Thyroid gland (tissue), 4 donors: Measurements from ENCODE around the gene VMAC. TPM values are rescaled to one million over a fixed set of nuclear protein-coding genes. Genes with fewer than 3 reads are reported as not detected.

ENCODE experiments used
- DNase-seq, 2 donors: peaks; one replicate each; pipeline ENCODE4 v3.0.0-alpha.2; 2019
- H3K27ac ChIP-seq, 3 donors: fragments of 200-600 bp; sonication (generic); 1 replicate in 2 of 3; 2 replicates in 1 of 3; pipeline ENCODE4 v1.5.1; 2016 to 2019; ENCODE audit warnings: mild to moderate bottlenecking in 1 of 3, moderate library complexity in 1 of 3
- H3K27me3 ChIP-seq: fragments of 200-600 bp; sonication (generic); one replicate; pipeline ENCODE4 v1.5.1; 2019
- H3K36me3 ChIP-seq, 2 donors: fragments of 200-600 bp; sonication (generic); one replicate each; pipeline ENCODE4 v1.5.1; 2016 to 2019
- H3K4me1 ChIP-seq, 2 donors: fragments of 200-600 bp; sonication (generic); one replicate each; pipeline ENCODE4 v1.5.1; 2017 to 2019
- H3K4me3 ChIP-seq, 3 donors: fragments of 200-600 bp; sonication (generic); replicated peaks in 1 of 3; 1 replicate in 2 of 3; 2 replicates in 1 of 3; pipeline ENCODE4 v1.5.1; 2016; ENCODE audit warnings: mild to moderate bottlenecking in 1 of 3
- H3K9me3 ChIP-seq: fragments of 200-600 bp; sonication (generic); one replicate; pipeline ENCODE4 v1.5.1; 2017
- POLR2A ChIP-seq, 2 donors: fragments of 450-650 bp; IDR thresholded peaks; one replicate each; pipeline ENCODE4 v1.6.1; 2017; ENCODE audit warnings: antibody characterized with exemption in 2 of 2, mild to moderate bottlenecking in 2 of 2, moderate library complexity in 1 of 2
- WGBS, 2 donors: methylation state at CpG; one replicate each; pipeline ENCODE4 v1.1.5; 2017; 5-methylcytosine and 5-hydroxymethylcytosine counted together
- intact Hi-C: fragments of 100-400 bp; cut with DNase I; formaldehyde crosslinking; loops from one replicate; pipeline ENCODE4 v1.15.1; 2023
- total RNA-seq, 4 donors: library from RNA; depleted of rRNA; stranded (reverse); fragments of >200 nt; gene quantifications; one replicate each; pipeline ENCODE4 v1.2.3, GENCODE V29; 2016
- TF ChIP-seq, protein P1 (sequence below), 6 experiments: fragments of 200-600 bp in 3 of 6; fragments of 450-650 bp in 3 of 6; sonication (generic) in 3 of 6; IDR thresholded peaks; one replicate each; pipeline ENCODE4 v1.5.1; 2016 to 2019; ENCODE audit warnings: antibody characterized with exemption in 6 of 6, mild to moderate bottlenecking in 2 of 6, inconsistent platforms in 1 of 6, moderate library complexity in 1 of 6

Gene VMAC
- total RNA-seq, 4 donors from 2014 or later, result 14.3 to 27.2 (median 17.8) TPM

DNA sequence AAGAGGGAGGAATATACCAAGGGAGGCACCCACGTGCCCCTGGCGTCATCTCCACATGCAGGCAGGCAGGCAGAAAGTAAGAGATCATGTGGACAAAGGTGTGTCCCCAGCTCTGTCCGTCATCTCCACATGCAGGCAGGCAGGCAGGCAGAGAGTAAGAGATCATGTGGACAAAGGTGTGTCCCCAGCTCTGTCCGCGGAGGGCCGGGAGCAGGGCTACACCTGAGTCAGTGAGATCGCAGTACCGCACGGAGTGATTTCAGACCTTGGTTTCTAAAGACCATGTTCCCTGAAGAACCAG is 31.6 kb downstream of the VMAC start:
- no peak for TF ChIP-seq POLR2A (IDR thresholded peaks at IDR 0.05)
- TF ChIP-seq, protein P1, sequence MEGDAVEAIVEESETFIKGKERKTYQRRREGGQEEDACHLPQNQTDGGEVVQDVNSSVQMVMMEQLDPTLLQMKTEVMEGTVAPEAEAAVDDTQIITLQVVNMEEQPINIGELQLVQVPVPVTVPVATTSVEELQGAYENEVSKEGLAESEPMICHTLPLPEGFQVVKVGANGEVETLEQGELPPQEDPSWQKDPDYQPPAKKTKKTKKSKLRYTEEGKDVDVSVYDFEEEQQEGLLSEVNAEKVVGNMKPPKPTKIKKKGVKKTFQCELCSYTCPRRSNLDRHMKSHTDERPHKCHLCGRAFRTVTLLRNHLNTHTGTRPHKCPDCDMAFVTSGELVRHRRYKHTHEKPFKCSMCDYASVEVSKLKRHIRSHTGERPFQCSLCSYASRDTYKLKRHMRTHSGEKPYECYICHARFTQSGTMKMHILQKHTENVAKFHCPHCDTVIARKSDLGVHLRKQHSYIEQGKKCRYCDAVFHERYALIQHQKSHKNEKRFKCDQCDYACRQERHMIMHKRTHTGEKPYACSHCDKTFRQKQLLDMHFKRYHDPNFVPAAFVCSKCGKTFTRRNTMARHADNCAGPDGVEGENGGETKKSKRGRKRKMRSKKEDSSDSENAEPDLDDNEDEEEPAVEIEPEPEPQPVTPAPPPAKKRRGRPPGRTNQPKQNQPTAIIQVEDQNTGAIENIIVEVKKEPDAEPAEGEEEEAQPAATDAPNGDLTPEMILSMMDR (IDR thresholded peaks at IDR 0.05), result no peak
- 93 to 97% methylated on average over 9 of the region's 9 CpGs for WGBS, 2 donors
- no peak for DNase-seq
- intact Hi-C loops, result no loop called here
- Histone ChIP-seq H3K36me3 (peaks cover 24 to 26% of the 10 kb centered on the region in 2 donors), H3K4me1 (peaks cover 8 to 20% of the 10 kb centered on the region in 2 donors), H3K27me3 (no peaks in the 10 kb centered on the region), H3K9me3 (no peaks in the 10 kb centered on the region), H3K4me3 (no peak overlapping the region), H3K27ac (no peak overlapping the region)

DNA sequence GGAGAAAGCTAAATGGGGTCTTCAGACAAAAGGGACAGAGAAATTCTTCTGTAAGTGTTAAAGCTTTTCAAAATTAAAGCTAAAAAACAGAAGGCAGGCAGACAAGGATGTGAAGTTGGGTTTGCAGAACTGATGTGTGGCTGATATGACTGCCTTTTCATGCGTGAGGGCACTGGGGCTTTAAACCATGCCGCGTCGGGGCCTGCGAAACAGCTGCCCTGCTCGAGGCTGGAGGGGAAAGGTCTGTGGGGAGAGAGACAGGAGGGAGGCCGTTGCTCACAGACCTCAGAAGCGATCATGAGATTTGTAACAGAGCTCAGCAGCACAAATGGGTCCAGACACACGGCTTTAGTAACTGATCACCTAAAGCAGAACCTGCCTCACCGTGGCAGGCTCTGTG is 32.9 kb downstream of the VMAC start:
- no peak for DNase-seq
- no peak overlapping the region for H3K4me3 ChIP-seq
- intact Hi-C loops, result no loop called here
- no peaks in the 10 kb centered on the region for H3K27me3 ChIP-seq
- H3K36me3 ChIP-seq, result peaks cover 16 to 18% of the 10 kb centered on the region in 2 donors
- peaks cover 8 to 20% of the 10 kb centered on the region in 2 donors for H3K4me1 ChIP-seq
- TF ChIP-seq, protein P1 (IDR thresholded peaks at IDR 0.05), result no peak
- TF ChIP-seq POLR2A (IDR thresholded peaks at IDR 0.05), result no peak
- 84 to 85% methylated on average over 10 of the region's 10 CpGs for WGBS, 2 donors
- H3K9me3 ChIP-seq, result no peaks in the 10 kb centered on the region
- no peak overlapping the region for H3K27ac ChIP-seq

DNA sequence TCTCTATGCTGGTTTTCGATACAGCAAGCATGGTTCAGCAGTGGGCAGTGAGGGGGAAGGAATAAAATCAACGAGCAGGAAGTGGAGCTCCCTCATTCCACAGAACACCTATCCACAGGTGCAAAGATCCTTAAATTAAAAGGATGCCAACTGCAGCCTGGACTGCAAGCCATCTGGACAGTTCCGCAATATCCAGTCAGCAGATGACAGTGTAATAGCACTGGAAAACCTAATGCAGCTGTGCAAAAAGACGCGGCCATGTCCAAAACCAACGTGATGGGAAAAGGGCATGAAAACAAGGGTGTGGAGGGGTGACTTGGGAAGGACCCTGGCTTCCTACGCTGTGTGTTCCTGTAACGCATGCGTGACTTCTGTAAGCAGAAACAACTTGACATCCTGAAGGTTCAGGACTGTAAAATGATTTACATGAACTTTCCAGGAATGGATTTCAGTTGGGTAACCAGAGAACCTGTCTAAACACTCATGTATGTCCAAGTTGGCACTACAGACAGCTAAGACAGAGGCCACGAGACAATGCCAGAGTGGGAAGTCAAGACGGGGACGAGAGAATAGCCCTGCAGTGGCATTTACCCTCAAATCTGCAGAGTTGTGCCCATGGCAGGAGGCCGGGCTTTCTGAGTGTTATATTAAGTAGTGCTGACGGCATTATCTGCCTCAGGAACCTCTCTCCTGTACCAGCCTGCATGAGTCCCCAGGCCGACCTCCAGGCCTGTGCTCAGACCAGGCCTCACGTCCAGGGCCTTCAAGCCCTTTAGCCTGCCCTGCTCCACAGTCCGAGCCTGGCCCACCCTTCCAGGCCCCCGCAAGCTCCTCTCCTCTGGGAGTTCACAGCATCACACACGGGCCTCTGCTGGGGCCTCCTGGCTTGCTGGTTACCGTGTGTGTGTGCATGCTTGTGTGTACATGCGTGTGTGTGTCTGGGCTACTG is 35.9 kb downstream of the VMAC start:
- intact Hi-C loops, result no loop called here
- Histone ChIP-seq H3K27ac (no peak overlapping the region), H3K27me3 (no peaks in the 10 kb centered on the region), H3K4me1 (peaks cover 0 to 4% of the 10 kb centered on the region in 2 donors), H3K4me3 (no peak overlapping the region), H3K9me3 (no peaks in the 10 kb centered on the region), H3K36me3 (peaks cover 16 to 18% of the 10 kb centered on the region in 2 donors)
- 91 to 94% methylated on average over 17 to 21 of the region's 21 CpGs for WGBS, 2 donors
- no peak for TF ChIP-seq POLR2A (IDR thresholded peaks at IDR 0.05)
- TF ChIP-seq, protein P1 (IDR thresholded peaks at IDR 0.05), result no peak
- DNase-seq, result no peak

DNA sequence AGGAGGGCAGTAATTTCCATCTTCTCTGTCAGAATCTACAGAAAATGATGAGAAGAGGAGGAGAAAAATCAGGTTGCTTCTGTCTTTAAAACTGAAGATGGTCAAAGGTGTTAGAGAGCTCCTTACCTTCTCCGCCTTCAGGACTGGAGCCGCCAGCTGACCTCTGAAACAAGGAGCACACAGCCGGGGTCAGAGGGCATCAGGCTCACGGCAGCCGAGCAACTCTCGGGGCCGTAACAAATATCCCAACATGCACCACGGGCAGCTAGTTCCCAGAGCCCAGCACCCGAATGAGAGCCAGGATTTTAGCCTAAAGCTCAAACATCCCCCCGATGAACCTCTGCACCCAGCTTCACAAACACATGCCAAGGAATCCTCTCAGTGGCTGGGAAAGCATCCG is 37.0 kb downstream of the VMAC start:
- Histone ChIP-seq H3K27ac (no peak overlapping the region), H3K27me3 (no peaks in the 10 kb centered on the region), H3K36me3 (peaks cover 16 to 18% of the 10 kb centered on the region in 2 donors), H3K4me1 (peaks cover 0 to 8% of the 10 kb centered on the region in 2 donors), H3K9me3 (no peaks in the 10 kb centered on the region), H3K4me3 (no peak overlapping the region)
- intact Hi-C loops, result no loop called here
- no peak for TF ChIP-seq POLR2A (IDR thresholded peaks at IDR 0.05)
- TF ChIP-seq, protein P1 (IDR thresholded peaks at IDR 0.05), result no peak
- DNase-seq, result no peak
- 94 to 97% methylated on average over 11 of the region's 11 CpGs for WGBS, 2 donors

DNA sequence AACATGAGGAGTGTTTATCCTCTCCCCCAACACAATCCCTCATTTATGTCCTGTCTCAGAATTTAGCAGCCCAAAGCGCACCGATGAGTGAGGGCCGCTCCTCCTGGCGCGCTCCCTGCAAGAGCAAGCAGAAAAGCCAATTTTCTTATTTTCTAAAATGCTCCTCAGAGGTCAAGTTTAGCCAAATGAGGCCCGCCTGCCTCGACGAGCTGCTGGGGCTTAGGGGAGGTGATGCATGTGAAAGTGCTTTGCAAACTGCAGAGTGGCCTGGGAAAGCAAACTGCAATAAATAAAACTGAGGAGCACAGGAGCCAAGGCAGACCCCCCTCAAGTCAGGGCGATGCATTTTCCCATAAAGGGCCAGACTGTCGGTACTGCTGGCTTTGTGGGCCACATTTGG is 38.4 kb downstream of the VMAC start:
- DNase-seq, result no peak
- 81 to 84% methylated on average over 10 of the region's 10 CpGs for WGBS, 2 donors
- Histone ChIP-seq H3K9me3 (no peaks in the 10 kb centered on the region), H3K4me3 (no peak overlapping the region), H3K4me1 (peaks cover 5 to 19% of the 10 kb centered on the region in 2 donors), H3K27me3 (no peaks in the 10 kb centered on the region), H3K36me3 (peaks cover 16 to 18% of the 10 kb centered on the region in 2 donors), H3K27ac (no peak overlapping the region)
- TF ChIP-seq, protein P1 (IDR thresholded peaks at IDR 0.05), result no peak
- TF ChIP-seq POLR2A (IDR thresholded peaks at IDR 0.05), result no peak
- intact Hi-C loops, result no loop called here
